GM18526 (cell line): ENCODE data around the gene SUCLG1.

Source experiments
- POLR2A ChIP-seq: IDR thresholded peaks from 3 replicates; pipeline ENCODE4 v1.6.1; 2011; ENCODE audit not compliant: insufficient read length; ENCODE audit errors: extremely low read depth

SUCLG1 gene

DNA sequence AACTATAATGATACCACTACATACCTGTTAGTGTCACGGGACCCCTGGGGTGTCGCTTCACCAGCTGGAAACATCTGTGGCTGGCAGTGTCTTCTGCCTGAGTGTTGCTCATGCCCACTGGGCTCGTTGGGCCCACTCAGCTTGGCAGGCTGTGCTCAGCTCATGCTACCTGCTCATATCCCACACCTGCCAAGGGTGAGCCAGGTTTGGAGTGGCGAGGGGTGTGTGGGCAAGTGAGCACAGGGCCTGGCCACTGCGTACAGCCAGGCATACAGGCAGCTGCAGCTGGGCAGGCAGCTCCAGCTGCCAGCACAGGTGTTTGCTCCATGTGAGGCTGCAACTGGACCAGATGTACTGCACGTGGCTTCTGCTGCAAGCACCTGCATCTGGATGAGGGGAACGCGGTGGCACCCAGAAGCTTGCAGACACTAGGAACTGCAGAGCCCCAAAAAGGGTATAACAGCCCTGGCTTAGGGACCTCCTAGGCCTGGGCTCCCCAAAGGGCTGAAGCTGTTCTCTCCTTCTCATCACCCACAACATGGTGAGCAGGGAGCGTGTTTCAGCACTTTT is 70.1 kb downstream of the SUCLG1 start:
- TF ChIP-seq POLR2A: no peak

DNA sequence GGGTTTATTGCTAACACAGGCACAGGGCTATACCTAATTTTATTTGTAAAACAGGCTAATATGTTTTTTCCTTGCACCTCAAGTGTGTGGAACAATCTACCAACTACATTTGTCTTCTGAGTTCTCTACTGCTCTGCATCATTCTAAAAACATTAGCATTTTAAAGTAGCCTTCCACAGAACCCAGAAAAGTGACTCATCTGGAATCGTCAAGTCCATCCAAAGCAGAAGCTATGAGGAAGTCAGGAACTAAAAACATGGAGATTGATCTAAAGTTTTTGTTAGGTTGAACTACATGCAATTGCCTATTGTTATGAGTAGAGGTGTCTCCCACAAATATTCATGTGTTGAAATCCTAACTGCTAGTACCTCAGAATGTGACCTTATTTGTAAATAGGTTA is 70.9 kb downstream of the SUCLG1 start:
- no peak for TF ChIP-seq POLR2A

DNA sequence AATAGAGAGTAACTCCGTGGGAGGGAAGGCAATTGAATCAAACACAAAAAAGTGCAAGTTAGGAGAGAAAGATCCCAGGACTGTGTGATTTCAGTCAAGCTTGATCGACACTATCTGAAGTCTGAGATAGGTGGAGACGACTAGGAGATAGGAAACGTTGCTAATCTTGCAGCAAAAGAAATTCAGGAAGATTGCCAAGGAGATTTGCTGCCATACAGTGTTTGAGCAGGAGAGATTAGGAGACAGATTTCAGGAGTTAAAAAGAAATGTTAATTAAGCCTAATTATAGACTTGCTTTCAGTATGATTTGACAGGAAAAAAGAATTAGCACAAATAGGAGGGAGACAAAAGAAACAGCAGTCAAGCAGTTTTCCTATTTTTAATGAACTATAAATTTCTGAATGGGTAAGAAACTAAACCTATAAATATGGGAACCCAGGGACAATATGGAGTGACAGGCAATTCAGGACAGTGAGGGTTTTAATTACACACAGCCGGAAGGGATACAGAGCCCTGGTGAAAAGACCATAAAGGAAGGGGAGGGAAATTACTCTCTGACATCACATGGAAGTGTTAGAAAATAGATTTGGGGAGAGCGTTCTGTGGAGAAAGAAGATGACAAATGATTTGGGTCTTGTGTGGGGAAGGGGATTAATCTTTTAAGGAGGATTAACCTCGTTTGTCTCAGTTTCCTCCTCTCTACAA is 72.6 kb downstream of the SUCLG1 start:
- no peak for TF ChIP-seq POLR2A

DNA sequence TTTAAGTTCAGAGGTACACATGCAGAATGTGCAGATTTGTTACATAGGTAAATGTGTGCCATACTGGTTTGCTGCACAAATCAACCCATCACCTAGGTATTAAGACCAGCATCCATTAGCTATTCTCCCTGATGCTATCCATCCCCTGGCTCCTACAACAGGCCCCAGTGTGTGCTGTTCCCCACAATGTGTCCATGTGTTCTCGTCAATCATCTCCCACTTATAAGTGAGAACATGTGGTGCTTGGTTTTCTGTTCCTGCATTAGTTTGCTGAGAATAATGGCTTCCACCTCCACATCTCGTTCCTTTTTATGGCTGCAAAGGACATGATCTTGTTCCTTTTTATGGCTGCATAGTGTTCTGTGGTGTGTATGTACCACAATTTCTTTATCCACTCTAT is 75.8 kb downstream of the SUCLG1 start:
- TF ChIP-seq POLR2A: no peak

DNA sequence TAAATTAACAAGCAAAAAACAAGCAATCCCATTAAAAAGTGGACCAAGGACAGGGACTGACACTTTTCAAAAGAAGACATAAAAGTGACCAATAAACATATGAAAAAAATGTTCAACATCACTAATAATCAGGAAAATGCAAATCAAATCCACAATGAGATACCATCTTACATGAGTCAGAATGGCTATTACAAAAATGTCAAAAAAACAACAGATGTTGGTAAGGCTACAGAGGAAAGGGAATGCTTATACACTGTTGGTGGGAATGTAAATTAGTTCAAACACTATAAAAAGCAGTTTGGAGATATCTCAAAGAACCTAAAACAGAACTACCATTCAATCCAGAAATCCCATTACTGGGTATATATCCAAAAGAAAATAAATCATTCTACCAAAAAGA is 78.2 kb downstream of the SUCLG1 start:
- TF ChIP-seq POLR2A: no peak

DNA sequence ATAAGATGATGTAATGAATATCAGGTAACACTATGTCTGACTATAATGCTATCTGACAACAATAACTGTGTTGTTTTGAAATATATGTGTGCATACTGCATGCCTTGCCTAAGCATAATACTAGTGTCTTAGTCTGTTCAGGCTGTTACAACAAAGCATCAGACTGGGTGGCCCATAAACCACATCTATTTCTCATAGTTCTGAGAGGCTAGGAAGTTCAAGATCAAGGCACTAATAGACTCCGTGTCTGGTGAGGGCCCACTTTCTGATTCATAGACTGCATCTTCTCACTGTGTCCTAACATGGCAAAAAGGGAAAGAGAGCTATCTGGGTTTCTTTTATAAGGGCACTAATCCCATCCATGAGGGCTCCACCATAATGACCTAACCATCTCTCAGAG is 80.1 kb downstream of the SUCLG1 start:
- no peak for TF ChIP-seq POLR2A

DNA sequence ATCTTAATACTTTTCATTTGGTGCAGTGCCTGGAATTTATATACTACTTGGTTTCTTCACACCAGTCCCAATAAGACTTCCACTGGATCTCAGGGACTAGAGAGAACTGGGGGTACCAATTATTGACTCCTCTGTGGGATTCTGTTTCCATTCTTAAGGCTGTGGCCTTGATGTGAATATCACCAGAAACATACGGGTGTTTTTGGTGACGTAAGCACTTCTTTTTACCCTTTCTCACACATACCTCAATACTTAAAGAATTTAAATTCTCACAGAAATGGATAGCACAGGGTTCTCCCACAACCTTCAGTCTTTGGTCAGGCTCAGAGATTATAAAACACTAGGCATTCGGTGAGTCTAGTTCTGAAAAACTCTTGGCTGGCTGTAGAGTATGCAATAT is 84.1 kb downstream of the SUCLG1 start:
- no peak for TF ChIP-seq POLR2A

DNA sequence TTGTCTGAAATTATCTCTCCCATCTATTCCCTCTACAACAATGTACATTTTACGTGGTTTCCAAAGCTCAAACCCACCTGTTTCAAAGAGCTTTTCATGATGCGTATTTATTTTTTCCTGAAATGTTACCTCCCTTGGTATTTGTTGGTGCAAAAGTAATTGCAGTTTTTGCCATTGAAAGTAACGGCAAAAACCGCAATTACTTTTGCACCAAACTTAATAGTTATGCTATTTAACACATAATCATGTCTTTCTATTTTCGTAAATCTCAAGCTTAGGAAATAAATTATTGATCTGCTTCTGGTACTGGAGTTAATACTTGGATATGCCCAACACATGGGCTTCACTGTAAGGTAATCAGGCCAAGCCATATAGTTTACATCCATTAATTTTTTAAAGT is 85.2 kb downstream of the SUCLG1 start:
- no peak for TF ChIP-seq POLR2A
